Mesodermal cell (in vitro differentiated cells): ENCODE measurements around the gene PCDH9.

Source experiments
- H3K27ac ChIP-seq: 2 replicates; pipeline ENCODE4 v1.7.0; 2013; ENCODE audit warnings: mild to moderate bottlenecking, low read depth, low read length, moderate library complexity; ENCODE audit not compliant: severe bottlenecking
- H3K36me3 ChIP-seq: 2 replicates; pipeline ENCODE4 v1.7.1; 2013; ENCODE audit warnings: mild to moderate bottlenecking, low read length, moderate library complexity; ENCODE audit not compliant: control insufficient read depth, insufficient read depth
- H3K4me1 ChIP-seq: one replicate; pipeline ENCODE4 v1.7.1; 2013; ENCODE audit warnings: mild to moderate bottlenecking, low read length; ENCODE audit not compliant: insufficient read depth, control insufficient read depth, poor library complexity, severe bottlenecking
- H3K4me3 ChIP-seq: 2 replicates; pipeline ENCODE4 v1.7.0; 2013; ENCODE audit warnings: low read length, control low read depth, mild to moderate bottlenecking; ENCODE audit not compliant: insufficient read depth, poor library complexity, severe bottlenecking; ENCODE audit errors: extremely low read depth
- H3K9me3 ChIP-seq: 2 replicates; pipeline ENCODE4 v1.7.1; 2013; ENCODE audit warnings: mild to moderate bottlenecking, low read length, moderate library complexity; ENCODE audit not compliant: control insufficient read depth
- WGBS, 2 experiments: methylation state at CpG; one replicate each; pipeline ENCODE4 v1.1.5; 2013; ENCODE audit warnings: missing lambda C conversion rate in 2 of 2; ENCODE audit not compliant: insufficient coverage in 2 of 2; 5-methylcytosine and 5-hydroxymethylcytosine counted together

PCDH9 gene

GRCh38 chr13:66853564-66853963 is 376.6 kb downstream of the PCDH9 start:
- Histone ChIP-seq H3K36me3 (no peaks in the 10 kb centered on the region), H3K4me1 (peaks cover 6% of the 10 kb centered on the region), H3K27ac (no peak overlapping the region), H3K4me3 (no peak overlapping the region), H3K9me3 (peaks cover 4% of the 10 kb centered on the region)

- 66 to 69% methylated on average over 3 of the region's 4 CpGs for WGBS, 2 experiments
- Histone ChIP-seq H3K27ac (no peak overlapping the region), H3K4me1 (no peaks in the 10 kb centered on the region), H3K9me3 (peaks cover 4% of the 10 kb centered on the region), H3K36me3 (no peaks in the 10 kb centered on the region), H3K4me3 (no peak overlapping the region)
These were observed 380.4 kb downstream of the PCDH9 start for GRCh38 chr13:66849706-66850105.

GRCh38 chr13:66847541-66847940 is 382.6 kb downstream of the PCDH9 start:
- 90 to 100% methylated on average over 1 to 3 of the region's 6 CpGs for WGBS, 2 experiments
- H3K27ac ChIP-seq: no peak overlapping the region
- H3K9me3 ChIP-seq: peaks cover 4% of the 10 kb centered on the region
- no peaks in the 10 kb centered on the region for H3K4me1 ChIP-seq
- H3K36me3 ChIP-seq: no peaks in the 10 kb centered on the region
- H3K4me3 ChIP-seq: no peak overlapping the region

GRCh38 chr13:66845393-66845792 is 384.7 kb downstream of the PCDH9 start:
- 93 to 96% methylated on average over 8 of the region's 10 CpGs for WGBS, 2 experiments
- no peaks in the 10 kb centered on the region for H3K36me3 ChIP-seq
- no peak overlapping the region for H3K4me3 ChIP-seq
- no peaks in the 10 kb centered on the region for H3K4me1 ChIP-seq
- H3K9me3 ChIP-seq: no peaks in the 10 kb centered on the region
- no peak overlapping the region for H3K27ac ChIP-seq

- WGBS, 2 experiments: 72 to 91% methylated on average over 4 to 6 of the region's 7 CpGs
- Histone ChIP-seq H3K27ac (no peak overlapping the region), H3K36me3 (no peaks in the 10 kb centered on the region), H3K9me3 (no peaks in the 10 kb centered on the region), H3K4me3 (no peak overlapping the region), H3K4me1 (no peaks in the 10 kb centered on the region)
These were observed 385.2 kb downstream of the PCDH9 start for GRCh38 chr13:66844933-66845332.

GRCh38 chr13:66842766-66843165 is 387.4 kb downstream of the PCDH9 start:
- Histone ChIP-seq H3K9me3 (no peaks in the 10 kb centered on the region), H3K4me1 (no peaks in the 10 kb centered on the region), H3K36me3 (no peaks in the 10 kb centered on the region), H3K27ac (no peak overlapping the region), H3K4me3 (no peak overlapping the region)
- WGBS, 2 experiments: 79 to 95% methylated on average over 2 of the region's 2 CpGs

GRCh38 chr13:66840621-66841020 is 389.5 kb downstream of the PCDH9 start:
- no peak overlapping the region for H3K4me3 ChIP-seq
- H3K36me3 ChIP-seq: no peaks in the 10 kb centered on the region
- no peaks in the 10 kb centered on the region for H3K4me1 ChIP-seq
- no peak overlapping the region for H3K27ac ChIP-seq
- H3K9me3 ChIP-seq: no peaks in the 10 kb centered on the region
- 60% methylated on average over 2 of the region's 3 CpGs; no CpG with 5 or more reads in 1 of the 2 experiments for WGBS, 2 experiments

- Histone ChIP-seq H3K9me3 (no peaks in the 10 kb centered on the region), H3K36me3 (no peaks in the 10 kb centered on the region), H3K27ac (no peak overlapping the region), H3K4me3 (no peak overlapping the region), H3K4me1 (no peaks in the 10 kb centered on the region)
- 86% methylated on average over 1 to 5 of the region's 10 CpGs for WGBS, 2 experiments
These were observed 392.9 kb downstream of the PCDH9 start for GRCh38 chr13:66837246-66837645.

GRCh38 chr13:66835040-66835628 is 395.0 kb downstream of the PCDH9 start:
- peaks cover 4% of the 10 kb centered on the region for H3K4me1 ChIP-seq
- no peak overlapping the region for H3K4me3 ChIP-seq
- H3K9me3 ChIP-seq: no peaks in the 10 kb centered on the region
- WGBS, 2 experiments: 72% methylated on average over 6 to 8 of the region's 9 CpGs
- H3K36me3 ChIP-seq: no peaks in the 10 kb centered on the region
- peak overlapping the region; percentile 71 for H3K27ac ChIP-seq

- Histone ChIP-seq H3K36me3 (no peaks in the 10 kb centered on the region), H3K9me3 (no peaks in the 10 kb centered on the region), H3K27ac (no peak overlapping the region), H3K4me3 (no peak overlapping the region), H3K4me1 (peaks cover 4% of the 10 kb centered on the region)
- WGBS, 2 experiments: no CpG with 5 or more reads among the region's 2 CpGs
These were observed 399.0 kb downstream of the PCDH9 start for GRCh38 chr13:66830940-66831716.

GRCh38 chr13:66829803-66830202 is 400.3 kb downstream of the PCDH9 start:
- Histone ChIP-seq H3K4me1 (peaks cover 4% of the 10 kb centered on the region), H3K36me3 (no peaks in the 10 kb centered on the region), H3K4me3 (no peak overlapping the region), H3K9me3 (no peaks in the 10 kb centered on the region), H3K27ac (no peak overlapping the region)
- WGBS, 2 experiments: no CpG with 5 or more reads among the region's 2 CpGs
